Epithelial cell of esophagus (primary cell): ENCODE results near the gene DGKE.
A peak's percentile ranks its signal among the peaks of the same experiment; 100 is the strongest.

Source experiments
- DNase-seq: peaks from one replicate; pipeline ENCODE4 v3.0.0; 2010; ENCODE audit warnings: low read depth
- H3K4me3 ChIP-seq: 2 replicates; pipeline ENCODE4 v1.5.1; 2011; ENCODE audit warnings: mild to moderate bottlenecking, low read length, control low read depth
- CTCF ChIP-seq: IDR thresholded peaks from 2 replicates; pipeline ENCODE4 v1.5.1; 2011; ENCODE audit warnings: low read depth, mild to moderate bottlenecking, low read length, control low read depth, inconsistent platforms; ENCODE audit not compliant: insufficient read depth; ENCODE audit errors: missing control alignments

DGKE gene

DNA sequence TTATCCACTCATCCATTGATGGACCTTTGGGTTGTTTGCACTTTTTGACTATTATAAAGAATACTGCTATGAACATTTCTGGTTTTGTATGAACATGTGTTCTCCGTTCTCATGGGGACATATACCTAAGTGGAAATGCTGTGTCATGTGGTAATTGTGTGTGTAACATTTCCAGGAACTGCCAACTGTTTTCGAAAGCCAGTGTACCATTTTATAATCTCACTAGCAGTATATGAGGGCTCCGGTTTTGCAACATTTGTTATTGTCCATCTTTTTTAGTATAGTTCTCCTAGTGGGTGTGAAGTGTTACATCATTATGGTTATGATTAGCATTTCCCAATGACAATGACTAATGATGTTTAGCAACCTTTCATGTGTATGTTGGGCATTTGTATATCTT lies 85.0 kb downstream of the DGKE start:
- DNase-seq = peak; percentile 90
- no peak overlapping the region for H3K4me3 ChIP-seq

More for the DNA sequence above, 85.0 kb downstream of the DGKE start:
- TF ChIP-seq CTCF = no peak
